Panc1 (cell line): Measurements from ENCODE around the gene USP32.

Source experiments
- POLR2AphosphoS5 ChIP-seq: IDR thresholded peaks from 2 replicates; pipeline ENCODE4 v1.6.1; 2012; ENCODE audit warnings: mild to moderate bottlenecking, low read depth, low read length, moderate library complexity
- SIN3A ChIP-seq: IDR thresholded peaks from 2 replicates; pipeline ENCODE4 v1.6.1; 2012; ENCODE audit warnings: low read depth, mild to moderate bottlenecking, low read length, moderate library complexity, borderline replicate concordance; ENCODE audit not compliant: insufficient read depth
- TF ChIP-seq, protein P1 (sequence below): fragments of 450-650 bp; IDR thresholded peaks from 2 replicates; pipeline ENCODE4 v1.5.1; 2017; ENCODE audit warnings: mild to moderate bottlenecking
- TF ChIP-seq, protein P2 (sequence below), 2 experiments: IDR thresholded peaks; 2 replicates each; pipeline ENCODE4 v1.6.1; 2011 to 2012; ENCODE audit warnings: low read depth in 2 of 2, control low read depth in 1 of 2, low read length in 1 of 2, mild to moderate bottlenecking in 1 of 2, moderate library complexity in 1 of 2; ENCODE audit not compliant: insufficient read depth in 1 of 2

- TF ChIP-seq, protein P1, sequence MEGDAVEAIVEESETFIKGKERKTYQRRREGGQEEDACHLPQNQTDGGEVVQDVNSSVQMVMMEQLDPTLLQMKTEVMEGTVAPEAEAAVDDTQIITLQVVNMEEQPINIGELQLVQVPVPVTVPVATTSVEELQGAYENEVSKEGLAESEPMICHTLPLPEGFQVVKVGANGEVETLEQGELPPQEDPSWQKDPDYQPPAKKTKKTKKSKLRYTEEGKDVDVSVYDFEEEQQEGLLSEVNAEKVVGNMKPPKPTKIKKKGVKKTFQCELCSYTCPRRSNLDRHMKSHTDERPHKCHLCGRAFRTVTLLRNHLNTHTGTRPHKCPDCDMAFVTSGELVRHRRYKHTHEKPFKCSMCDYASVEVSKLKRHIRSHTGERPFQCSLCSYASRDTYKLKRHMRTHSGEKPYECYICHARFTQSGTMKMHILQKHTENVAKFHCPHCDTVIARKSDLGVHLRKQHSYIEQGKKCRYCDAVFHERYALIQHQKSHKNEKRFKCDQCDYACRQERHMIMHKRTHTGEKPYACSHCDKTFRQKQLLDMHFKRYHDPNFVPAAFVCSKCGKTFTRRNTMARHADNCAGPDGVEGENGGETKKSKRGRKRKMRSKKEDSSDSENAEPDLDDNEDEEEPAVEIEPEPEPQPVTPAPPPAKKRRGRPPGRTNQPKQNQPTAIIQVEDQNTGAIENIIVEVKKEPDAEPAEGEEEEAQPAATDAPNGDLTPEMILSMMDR = no peak
- no peak for TF ChIP-seq POLR2AphosphoS5
- TF ChIP-seq SIN3A = no peak
- TF ChIP-seq, protein P2, sequence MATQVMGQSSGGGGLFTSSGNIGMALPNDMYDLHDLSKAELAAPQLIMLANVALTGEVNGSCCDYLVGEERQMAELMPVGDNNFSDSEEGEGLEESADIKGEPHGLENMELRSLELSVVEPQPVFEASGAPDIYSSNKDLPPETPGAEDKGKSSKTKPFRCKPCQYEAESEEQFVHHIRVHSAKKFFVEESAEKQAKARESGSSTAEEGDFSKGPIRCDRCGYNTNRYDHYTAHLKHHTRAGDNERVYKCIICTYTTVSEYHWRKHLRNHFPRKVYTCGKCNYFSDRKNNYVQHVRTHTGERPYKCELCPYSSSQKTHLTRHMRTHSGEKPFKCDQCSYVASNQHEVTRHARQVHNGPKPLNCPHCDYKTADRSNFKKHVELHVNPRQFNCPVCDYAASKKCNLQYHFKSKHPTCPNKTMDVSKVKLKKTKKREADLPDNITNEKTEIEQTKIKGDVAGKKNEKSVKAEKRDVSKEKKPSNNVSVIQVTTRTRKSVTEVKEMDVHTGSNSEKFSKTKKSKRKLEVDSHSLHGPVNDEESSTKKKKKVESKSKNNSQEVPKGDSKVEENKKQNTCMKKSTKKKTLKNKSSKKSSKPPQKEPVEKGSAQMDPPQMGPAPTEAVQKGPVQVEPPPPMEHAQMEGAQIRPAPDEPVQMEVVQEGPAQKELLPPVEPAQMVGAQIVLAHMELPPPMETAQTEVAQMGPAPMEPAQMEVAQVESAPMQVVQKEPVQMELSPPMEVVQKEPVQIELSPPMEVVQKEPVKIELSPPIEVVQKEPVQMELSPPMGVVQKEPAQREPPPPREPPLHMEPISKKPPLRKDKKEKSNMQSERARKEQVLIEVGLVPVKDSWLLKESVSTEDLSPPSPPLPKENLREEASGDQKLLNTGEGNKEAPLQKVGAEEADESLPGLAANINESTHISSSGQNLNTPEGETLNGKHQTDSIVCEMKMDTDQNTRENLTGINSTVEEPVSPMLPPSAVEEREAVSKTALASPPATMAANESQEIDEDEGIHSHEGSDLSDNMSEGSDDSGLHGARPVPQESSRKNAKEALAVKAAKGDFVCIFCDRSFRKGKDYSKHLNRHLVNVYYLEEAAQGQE (IDR thresholded peaks at IDR 0.05; ENCODE audit: insufficient read depth in 1 of 2, low read depth in 2 of 2, low read length in 1 of 2) = no peak
Measured at GRCh38 chr17:60328679-60329078, 63.3 kb downstream of the USP32 start.
